Hepatocyte (in vitro differentiated cells): ENCODE results near the gene MYL2.

Experiments
- EZH2 ChIP-seq: fragments of 200-600 bp; sonication (generic); IDR thresholded peaks from 2 replicates; pipeline ENCODE4 v1.6.1; 2016; ENCODE audit warnings: antibody characterized with exemption, mild to moderate bottlenecking, borderline replicate concordance
- TF ChIP-seq, protein P1 (sequence below): fragments of 200-600 bp; sonication (generic); IDR thresholded peaks from 2 replicates; pipeline ENCODE4 v1.5.1; 2016; ENCODE audit warnings: antibody characterized with exemption, mild to moderate bottlenecking; ENCODE audit not compliant: poor library complexity

DNA sequence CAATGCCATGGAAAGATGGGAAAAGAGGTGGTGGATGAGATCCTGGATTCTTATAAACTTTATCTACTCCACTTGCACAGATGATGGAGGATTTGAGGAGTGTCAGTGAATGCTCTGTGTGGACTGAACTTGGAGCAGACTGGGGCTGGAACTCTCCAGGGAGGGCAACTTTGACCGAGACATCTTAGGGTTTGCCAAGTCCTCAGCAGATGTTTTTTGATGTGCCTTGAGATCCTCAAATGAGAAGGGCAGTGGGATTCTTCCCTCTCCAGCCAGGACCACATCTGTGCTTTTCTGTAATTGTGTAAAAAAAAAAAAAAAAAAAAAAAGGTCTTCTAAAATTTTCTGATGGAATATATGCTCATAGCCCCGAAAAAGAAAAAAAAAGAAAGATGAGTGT lies 23.0 kb upstream of the MYL2 start:
- TF ChIP-seq, protein P1, sequence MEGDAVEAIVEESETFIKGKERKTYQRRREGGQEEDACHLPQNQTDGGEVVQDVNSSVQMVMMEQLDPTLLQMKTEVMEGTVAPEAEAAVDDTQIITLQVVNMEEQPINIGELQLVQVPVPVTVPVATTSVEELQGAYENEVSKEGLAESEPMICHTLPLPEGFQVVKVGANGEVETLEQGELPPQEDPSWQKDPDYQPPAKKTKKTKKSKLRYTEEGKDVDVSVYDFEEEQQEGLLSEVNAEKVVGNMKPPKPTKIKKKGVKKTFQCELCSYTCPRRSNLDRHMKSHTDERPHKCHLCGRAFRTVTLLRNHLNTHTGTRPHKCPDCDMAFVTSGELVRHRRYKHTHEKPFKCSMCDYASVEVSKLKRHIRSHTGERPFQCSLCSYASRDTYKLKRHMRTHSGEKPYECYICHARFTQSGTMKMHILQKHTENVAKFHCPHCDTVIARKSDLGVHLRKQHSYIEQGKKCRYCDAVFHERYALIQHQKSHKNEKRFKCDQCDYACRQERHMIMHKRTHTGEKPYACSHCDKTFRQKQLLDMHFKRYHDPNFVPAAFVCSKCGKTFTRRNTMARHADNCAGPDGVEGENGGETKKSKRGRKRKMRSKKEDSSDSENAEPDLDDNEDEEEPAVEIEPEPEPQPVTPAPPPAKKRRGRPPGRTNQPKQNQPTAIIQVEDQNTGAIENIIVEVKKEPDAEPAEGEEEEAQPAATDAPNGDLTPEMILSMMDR = no peak
- TF ChIP-seq EZH2 = no peak
